Endothelial cell of umbilical vein (primary cell): ENCODE data around the gene ZNF497.

Experiments used
- CTCF ChIP-seq, 2 donors: IDR thresholded peaks; 1 replicate in 1 of 2; 2 replicates in 1 of 2; pipeline ENCODE4 v1.5.1; 2011; ENCODE audit warnings: low read length in 2 of 2, mild to moderate bottlenecking in 2 of 2, moderate library complexity in 2 of 2, control low read depth in 1 of 2, inconsistent platforms in 1 of 2, low read depth in 1 of 2; ENCODE audit not compliant: insufficient read depth in 1 of 2; ENCODE audit errors: extremely low read depth in 1 of 2
- EZH2 ChIP-seq: IDR thresholded peaks from 2 replicates; pipeline ENCODE4 v1.6.1; 2012; ENCODE audit warnings: borderline replicate concordance, low read depth, mild to moderate bottlenecking, moderate library complexity, low read length, inconsistent platforms; ENCODE audit not compliant: severe bottlenecking
- FOS ChIP-seq: IDR thresholded peaks from 2 replicates; pipeline ENCODE4 v1.6.1; 2011; ENCODE audit warnings: mild to moderate bottlenecking, low read length, moderate library complexity, borderline replicate concordance; ENCODE audit not compliant: insufficient read depth
- GATA2 ChIP-seq: IDR thresholded peaks from 2 replicates; pipeline ENCODE4 v1.7.0; 2011; ENCODE audit warnings: low read depth, mild to moderate bottlenecking, moderate library complexity, mixed read lengths, low read length; ENCODE audit not compliant: insufficient read length, insufficient read depth
- JUN ChIP-seq: IDR thresholded peaks from 2 replicates; pipeline ENCODE4 v1.6.1; 2011; ENCODE audit warnings: borderline replicate concordance, low read depth; ENCODE audit not compliant: insufficient read length, insufficient read depth
- POLR2A ChIP-seq: IDR thresholded peaks from 2 replicates; pipeline ENCODE4 v1.6.1; 2012; ENCODE audit warnings: low read depth, mild to moderate bottlenecking, control low read depth, low read length
- POLR2AphosphoS5 ChIP-seq: IDR thresholded peaks from 2 replicates; pipeline ENCODE4 v1.6.1; 2012; ENCODE audit warnings: low read depth, mild to moderate bottlenecking, control low read depth, low read length, moderate library complexity; ENCODE audit not compliant: insufficient read depth

GRCh38 chr19:58336216-58336615 lies 26.3 kb downstream of the ZNF497 start:
- no peak for TF ChIP-seq CTCF (IDR thresholded peaks at IDR 0.05; ENCODE audit: extremely low read depth in 1 of 2, insufficient read depth in 1 of 2, low read depth in 1 of 2, low read length in 2 of 2)
- no peak for TF ChIP-seq POLR2AphosphoS5
- no peak for TF ChIP-seq EZH2
- no peak for TF ChIP-seq JUN
- no peak for TF ChIP-seq GATA2
- no peak for TF ChIP-seq POLR2A
- no peak for TF ChIP-seq FOS
